ENCODE measurements around the gene UBE2J2. TPM values are rescaled to one million over a fixed set of nuclear protein-coding genes. Genes with fewer than 3 reads are reported as not detected.

UBE2J2 gene
- total and polyA plus RNA-seq, 2 donors (not counting 3 experiments of a cell fraction or from before 2014, with no cell fraction given), result 60.7 to 80.7 TPM

DNA sequence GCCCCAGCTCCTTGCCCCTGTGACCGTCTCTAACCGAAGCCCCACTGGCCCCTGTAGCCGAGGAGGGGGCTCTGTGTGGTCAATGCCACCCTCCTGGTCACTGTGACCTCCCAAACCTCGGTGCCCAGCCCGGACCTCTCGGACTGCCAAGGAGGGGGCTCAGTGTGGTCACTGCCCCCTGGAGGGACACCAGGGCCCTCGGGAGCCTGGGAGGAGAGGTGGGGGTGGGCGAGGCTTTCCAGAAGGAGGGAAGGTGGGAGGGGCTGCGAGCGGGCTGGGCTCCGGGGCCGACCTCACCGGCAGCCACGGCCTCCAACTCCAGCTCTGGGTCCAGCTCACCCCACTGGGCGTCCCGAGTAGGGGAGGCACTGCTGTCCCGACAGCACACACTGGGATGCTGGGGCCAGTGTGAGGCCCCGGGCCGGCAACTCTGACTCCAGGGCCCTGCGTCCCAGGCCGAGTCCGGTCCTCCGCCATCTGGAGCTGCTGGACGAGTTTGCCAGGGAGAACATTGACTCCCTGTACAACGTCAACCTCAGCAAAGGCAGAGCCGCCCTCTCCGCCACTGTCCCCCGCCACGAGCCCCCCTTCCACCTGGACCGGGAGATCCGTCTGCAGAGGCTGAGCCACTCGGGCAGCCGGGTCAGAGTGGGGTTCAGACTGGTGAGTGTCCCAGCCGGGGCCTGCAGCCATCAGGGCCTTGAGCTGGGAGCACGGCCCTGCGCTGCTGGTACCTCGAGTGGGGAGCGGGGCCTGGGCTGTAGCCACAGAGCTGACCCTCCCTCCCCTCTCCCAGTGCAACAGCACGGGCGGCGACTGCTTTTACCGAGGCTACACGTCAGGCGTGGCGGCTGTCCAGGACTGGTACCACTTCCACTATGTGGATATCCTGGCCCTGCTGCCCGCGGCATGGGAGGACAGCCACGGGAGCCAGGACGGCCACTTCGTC lies 12.9 kb upstream of the UBE2J2 start:
- dilution Hi-C loops (cut with MboI; ENCODE audit: extremely low pct_ligation_motif_present, low sequenced_read_pairs), result no loop called here
- BruUV-seq (replicated peaks), result no TSS peak

More for the DNA sequence above, 12.9 kb upstream of the UBE2J2 start:
- Histone ChIP-seq H3K36me3 (ENCODE audit: control insufficient read depth in 2 of 2, extremely low read depth in 1 of 2, insufficient read depth in 2 of 2, low read length in 2 of 2) (no peaks in the 10 kb centered on the region), H2AFZ (ENCODE audit: low read depth, low read length) (no peak overlapping the region), H4K20me1 (replicated peaks; ENCODE audit: control insufficient read depth, extremely low read depth, insufficient read depth, low read length) (no peaks in the 10 kb centered on the region), H3K4me1 (ENCODE audit: control insufficient read depth, extremely low read depth, insufficient read depth, low read length) (peaks cover 2% of the 10 kb centered on the region), H3K4me2 (ENCODE audit: insufficient read depth, low read length) (no peak overlapping the region), H3K4me3 (replicated peaks in 1 of 3; ENCODE audit: insufficient read depth in 1 of 3, low read depth in 1 of 3, low read length in 3 of 3) (no peak overlapping the region), H3K27me3 (ENCODE audit: control insufficient read depth in 2 of 2, insufficient read depth in 2 of 2, low read length in 2 of 2) (no peaks in the 10 kb centered on the region), H3K9ac (replicated peaks; ENCODE audit: extremely low read depth, insufficient read depth, low read length) (no peak overlapping the region), H3K9me1 (replicated peaks; ENCODE audit: control insufficient read depth, extremely low read depth, insufficient read depth, low read length) (no peaks in the 10 kb centered on the region), H3K79me2 (ENCODE audit: control insufficient read depth, insufficient read depth, low read length) (no peaks in the 10 kb centered on the region), H3K27ac (ENCODE audit: insufficient read depth, low read depth, low read length) (no peak overlapping the region), H3K9me3 (replicated peaks; ENCODE audit: control insufficient read depth, insufficient read depth, low read length) (no peaks in the 10 kb centered on the region)
- DNase-seq (ENCODE audit: low read depth, low spot score), result no peak
- POLR2A ChIA-PET, result no interaction called here
- no peak for TF ChIP-seq CTCF (IDR thresholded peaks at IDR 0.05; ENCODE audit: extremely low read depth in 1 of 2, insufficient read depth in 1 of 2, low read depth in 1 of 2, low read length in 2 of 2)
- no peak for TF ChIP-seq GATA2 (IDR thresholded peaks at IDR 0.05; ENCODE audit: insufficient read depth, insufficient read length, low read depth, low read length)
- no peak for TF ChIP-seq FOS (IDR thresholded peaks at IDR 0.05; ENCODE audit: borderline replicate concordance, insufficient read depth, low read length)
- TF ChIP-seq MAX (IDR thresholded peaks at IDR 0.05; ENCODE audit: insufficient read depth, insufficient read length), result no peak
- no peak for TF ChIP-seq POLR2A (IDR thresholded peaks at IDR 0.05; ENCODE audit: low read depth, low read length)
- TF ChIP-seq JUN (IDR thresholded peaks at IDR 0.05; ENCODE audit: borderline replicate concordance, insufficient read depth, insufficient read length, low read depth), result no peak
- CTCF ChIA-PET, result interaction anchor here (1.9 kb wide), 1 partner anchor 164 kb away, joined by 12 read pairs; no protein-coding TSS in a partner anchor
- no peak for FAIRE-seq
- intact Hi-C loops (cut with micrococcal nuclease), result no loop called here
